OCI-LY3 (cell line): Measurements from ENCODE around the gene RPL18A.

ENCODE experiments used
- H2AFZ ChIP-seq: fragments of 200-600, 300-600 bp; shearing (Covaris generic); 2 replicates; pipeline ENCODE4 v1.6.0; 2014; ENCODE audit warnings: antibody characterized with exemption, low read depth, low read length
- H3K27ac ChIP-seq: fragments of 200-600, 300-600 bp; sonication (generic); 2 replicates; pipeline ENCODE4 v1.5.1; 2014; ENCODE audit warnings: mild to moderate bottlenecking, low read length, moderate library complexity, mixed read lengths
- H3K27me3 ChIP-seq: fragments of 200-600, 300-600 bp; sonication (generic); 2 replicates; pipeline ENCODE4 v1.6.1; 2014; ENCODE audit warnings: low read depth, low read length, mixed read lengths
- H3K36me3 ChIP-seq: fragments of 200-600, 300-600 bp; sonication (generic); replicated peaks from 2 replicates; pipeline ENCODE3; 2014; ENCODE audit warnings: low read depth, low read length, mixed read lengths
- H3K4me1 ChIP-seq: fragments of 300-600, 200-600 bp; sonication (generic); 2 replicates; pipeline ENCODE4 v1.6.1; 2014; ENCODE audit warnings: low read length, mixed read lengths
- H3K4me2 ChIP-seq: fragments of 200-600, 300-600 bp; sonication (generic); 2 replicates; pipeline ENCODE4 v1.6.1; 2014; ENCODE audit warnings: low read length, mixed read lengths
- H3K4me3 ChIP-seq: fragments of 300-600, 200-600 bp; sonication (generic); 2 replicates; pipeline ENCODE4 v1.5.1; 2014; ENCODE audit warnings: antibody characterized with exemption, mild to moderate bottlenecking, low read length, moderate library complexity
- H3K79me2 ChIP-seq: fragments of 300-600, 200-600 bp; shearing (Covaris generic); 2 replicates; pipeline ENCODE4 v1.6.1; 2014; ENCODE audit warnings: mild to moderate bottlenecking, low read length, mixed read lengths
- H3K9ac ChIP-seq: fragments of 300-600, 200-600 bp; shearing (Covaris generic); 2 replicates; pipeline ENCODE4 v1.6.0; 2014; ENCODE audit warnings: mild to moderate bottlenecking, low read length, moderate library complexity
- H3K9me3 ChIP-seq: fragments of 200-600, 300-600 bp; shearing (Covaris generic); 2 replicates; pipeline ENCODE4 v1.6.1; 2014; ENCODE audit warnings: low read length, mixed read lengths; ENCODE audit not compliant: insufficient read depth
- H4K20me1 ChIP-seq: fragments of 200-600, 300-600 bp; sonication (generic); 2 replicates; pipeline ENCODE4 v1.6.1; 2016; ENCODE audit warnings: low read length, mixed read lengths; ENCODE audit not compliant: insufficient read depth
- CTCF ChIP-seq: fragments of 200-600, 300-600 bp; sonication (generic); IDR thresholded peaks from 2 replicates; pipeline ENCODE4 v1.5.1; 2014; ENCODE audit warnings: antibody characterized with exemption, low read length, low read depth
- EZH2phosphoT487 ChIP-seq: fragments of 200-600 bp; shearing (Covaris generic); IDR thresholded peaks from 2 replicates; pipeline ENCODE4 v1.6.1; 2018; ENCODE audit warnings: antibody characterized with exemption, mixed run types, low read depth

RPL18A gene

GRCh38 chr19:17842663-17843291 lies 16.9 kb upstream of the RPL18A start:
- TF ChIP-seq CTCF, result no peak
- no peak for TF ChIP-seq EZH2phosphoT487
- Histone ChIP-seq H3K4me2 (no peak overlapping the region), H4K20me1 (peaks cover 7% of the 10 kb centered on the region; the same call in 1 of the 2 replicates), H3K9me3 (no peaks in the 10 kb centered on the region), H3K79me2 (peaks cover 37% of the 10 kb centered on the region), H3K27me3 (no peaks in the 10 kb centered on the region), H2AFZ (no peak overlapping the region), H3K27ac (no peak overlapping the region), H3K9ac (no peak overlapping the region), H3K36me3 (peaks cover 58% of the 10 kb centered on the region), H3K4me1 (peaks cover 3% of the 10 kb centered on the region), H3K4me3 (no peak overlapping the region)

GRCh38 chr19:17843292-17843827 lies 16.4 kb upstream of the RPL18A start:
- no peaks in the 10 kb centered on the region for H3K9me3 ChIP-seq
- no peak overlapping the region for H2AFZ ChIP-seq
- peaks cover 8% of the 10 kb centered on the region for H3K4me1 ChIP-seq
- peaks cover 52% of the 10 kb centered on the region for H3K36me3 ChIP-seq
- no peak overlapping the region for H3K4me3 ChIP-seq
- H3K27ac ChIP-seq, result no peak overlapping the region
- no peak for TF ChIP-seq EZH2phosphoT487
- TF ChIP-seq CTCF, result no peak
- H3K4me2 ChIP-seq, result no peak overlapping the region
- peaks cover 7% of the 10 kb centered on the region; the same call in 1 of the 2 replicates for H4K20me1 ChIP-seq
- H3K79me2 ChIP-seq, result peaks cover 37% of the 10 kb centered on the region
- H3K27me3 ChIP-seq, result no peaks in the 10 kb centered on the region
- H3K9ac ChIP-seq, result no peak overlapping the region

GRCh38 chr19:17843908-17844490 lies 15.7 kb upstream of the RPL18A start:
- Histone ChIP-seq H3K4me2 (no peak overlapping the region), H3K9ac (no peak overlapping the region), H3K79me2 (peaks cover 37% of the 10 kb centered on the region), H3K4me3 (no peak overlapping the region), H2AFZ (no peak overlapping the region), H3K27me3 (no peaks in the 10 kb centered on the region), H3K9me3 (no peaks in the 10 kb centered on the region), H3K27ac (no peak overlapping the region), H3K4me1 (peaks cover 14% of the 10 kb centered on the region), H3K36me3 (peaks cover 50% of the 10 kb centered on the region), H4K20me1 (peaks cover 7% of the 10 kb centered on the region; the same call in 1 of the 2 replicates)
- TF ChIP-seq CTCF (no peak), EZH2phosphoT487 (no peak)

- Histone ChIP-seq H3K9me3 (no peaks in the 10 kb centered on the region), H3K9ac (no peak overlapping the region), H3K36me3 (peaks cover 35% of the 10 kb centered on the region), H3K4me2 (no peak overlapping the region), H3K79me2 (peaks cover 37% of the 10 kb centered on the region), H3K27me3 (no peaks in the 10 kb centered on the region), H3K4me3 (no peak overlapping the region), H4K20me1 (peaks cover 7% of the 10 kb centered on the region; the same call in 1 of the 2 replicates), H2AFZ (no peak overlapping the region), H3K4me1 (peaks cover 31% of the 10 kb centered on the region), H3K27ac (no peak overlapping the region)
- no peak for TF ChIP-seq EZH2phosphoT487
- no peak for TF ChIP-seq CTCF
Measured at GRCh38 chr19:17846146-17846545, 13.6 kb upstream of the RPL18A start.
